HEK293T (cell line): ENCODE results near the gene LGI1.

Source experiments
- ELF4 ChIP-seq: fragments of 450-650 bp; IDR thresholded peaks from 2 replicates; pipeline ENCODE4 v1.6.1; 2017; ENCODE audit warnings: antibody characterized with exemption
- FOXM1 ChIP-seq: fragments of 450-650 bp; IDR thresholded peaks from 2 replicates; pipeline ENCODE4 v1.6.1; 2017; ENCODE audit warnings: mild to moderate bottlenecking, borderline replicate concordance
- SP1 ChIP-seq: fragments of 450-650 bp; IDR thresholded peaks from 2 replicates; pipeline ENCODE4 v1.6.1; 2017

DNA sequence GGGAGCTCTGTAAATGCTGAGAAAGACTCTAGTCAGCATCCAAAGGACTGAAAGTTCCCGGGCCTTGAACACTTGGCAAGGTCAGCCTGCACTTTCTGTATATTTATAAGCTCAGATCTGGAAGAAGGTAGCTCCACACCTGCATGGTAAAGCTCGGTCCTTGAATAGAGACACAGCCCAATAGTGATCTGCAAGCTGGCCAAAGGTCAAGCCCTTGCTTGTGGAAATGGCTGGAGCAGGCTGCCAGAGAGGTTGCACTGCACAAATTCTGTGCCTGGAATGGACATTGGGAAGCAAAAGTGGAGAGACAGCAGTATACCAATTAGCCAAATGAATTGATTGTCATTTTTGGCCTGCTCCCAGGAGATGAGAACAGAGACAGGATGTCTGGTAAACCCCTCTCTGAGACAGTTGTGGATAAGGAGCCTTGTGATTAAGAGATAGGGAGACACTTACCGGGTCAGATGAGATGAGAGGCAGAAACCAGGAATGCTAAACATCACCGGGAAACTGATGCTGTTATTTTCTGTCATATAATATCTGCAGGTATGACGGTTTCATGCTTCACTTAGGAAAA lies 47.3 kb upstream of the LGI1 start:
- TF ChIP-seq SP1 (no peak), ELF4 (no peak), FOXM1 (no peak)
